HEK293 (cell line): Measurements from ENCODE around the gene SNRPB2.

Experiments used
- CTCF ChIA-PET: fragments of 350-600 bp; formaldehyde crosslinking; extraction: SDS; loops from one replicate; lab custom pipeline; 2021; ENCODE audit warnings: antibody characterized with exemption; lab: Yijun Ruan, JAX
- POLR2A ChIA-PET: fragments of 300-600 bp; formaldehyde crosslinking; extraction: SDS; loops from one replicate; lab custom pipeline; 2020; ENCODE audit warnings: antibody characterized with exemption, inconsistent platforms; lab: Yijun Ruan, JAX
- H3K27ac ChIP-seq: fragments of 200-500 bp; sonication (Bioruptor generic); 2 replicates; pipeline ENCODE4 v1.5.1; 2014; ENCODE audit warnings: low read depth, low read length, control low read depth, inconsistent platforms; ENCODE audit errors: extremely low read depth
- H3K36me3 ChIP-seq, 2 experiments: fragments of 200-500 bp in 1 of 2; sonication (Bioruptor generic) in 1 of 2; 1 replicate in 1 of 2; 2 replicates in 1 of 2; pipeline ENCODE4 v1.5.1; 2014 to 2017; ENCODE audit warnings: inconsistent platforms in 2 of 2, low read length in 2 of 2; ENCODE audit not compliant: control insufficient read depth in 2 of 2, insufficient read depth in 1 of 2
- H3K4me1 ChIP-seq: fragments of 200-500 bp; sonication (Bioruptor generic); 2 replicates; pipeline ENCODE4 v1.5.1; 2014; ENCODE audit warnings: mild to moderate bottlenecking, low read length, inconsistent platforms; ENCODE audit not compliant: control insufficient read depth, insufficient read depth
- H3K4me3 ChIP-seq: 2 replicates; pipeline ENCODE4 v1.5.1; 2011; ENCODE audit warnings: low read depth, mild to moderate bottlenecking, control low read depth, low read length, moderate library complexity
- H3K9me3 ChIP-seq: fragments of 200-500 bp; sonication (Bioruptor generic); 2 replicates; pipeline ENCODE4 v1.5.1; 2014; ENCODE audit warnings: low read depth, low read length, inconsistent platforms; ENCODE audit not compliant: control insufficient read depth, insufficient read depth
- BCL11A ChIP-seq: fragments of 450-650 bp; formaldehyde crosslinking; IDR thresholded peaks from 2 replicates; pipeline ENCODE4 v1.5.1; 2016; ENCODE audit warnings: low read depth, missing biosample characterization, missing genetic modification characterization
- KLF8 ChIP-seq: fragments of 450-650 bp; formaldehyde crosslinking; IDR thresholded peaks from 2 replicates; pipeline ENCODE4 v1.5.1; 2016; ENCODE audit warnings: missing biosample characterization, missing genetic modification characterization
- SCRT1 ChIP-seq: fragments of 450-650 bp; formaldehyde crosslinking; IDR thresholded peaks from 2 replicates; pipeline ENCODE4 v1.5.1; 2016; ENCODE audit warnings: missing biosample characterization, missing genetic modification characterization, borderline replicate concordance
- YY2 ChIP-seq: fragments of 450-650 bp; formaldehyde crosslinking; IDR thresholded peaks from 2 replicates; pipeline ENCODE4 v1.5.1; 2016; ENCODE audit warnings: missing biosample characterization, missing genetic modification characterization
- ZBTB20 ChIP-seq: fragments of 450-650 bp; formaldehyde crosslinking; IDR thresholded peaks from 2 replicates; pipeline ENCODE4 v1.5.1; 2016; ENCODE audit warnings: missing biosample characterization, missing genetic modification characterization
- ZFP3 ChIP-seq: fragments of 450-650 bp; formaldehyde crosslinking; IDR thresholded peaks from 2 replicates; pipeline ENCODE4 v1.5.1; 2016; ENCODE audit warnings: low read depth, missing biosample characterization, missing genetic modification characterization
- ZNF133 ChIP-seq: fragments of 450-650 bp; formaldehyde crosslinking; IDR thresholded peaks from 2 replicates; pipeline ENCODE4 v1.5.1; 2016; ENCODE audit warnings: missing biosample characterization, missing genetic modification characterization
- ZNF16 ChIP-seq: fragments of 450-650 bp; formaldehyde crosslinking; IDR thresholded peaks from 2 replicates; pipeline ENCODE4 v1.5.1; 2016; ENCODE audit warnings: low read depth, missing biosample characterization, missing genetic modification characterization
- ZNF174 ChIP-seq: fragments of 450-650 bp; formaldehyde crosslinking; IDR thresholded peaks from 2 replicates; pipeline ENCODE4 v1.5.0; 2017; ENCODE audit warnings: missing biosample characterization, mild to moderate bottlenecking, missing genetic modification characterization
- ZNF184 ChIP-seq: fragments of 450-650 bp; IDR thresholded peaks from 2 replicates; pipeline ENCODE4 v1.5.1; 2018; ENCODE audit warnings: missing biosample characterization, mild to moderate bottlenecking, missing genetic modification characterization
- ZNF19 ChIP-seq: fragments of 450-650 bp; formaldehyde crosslinking; IDR thresholded peaks from 2 replicates; pipeline ENCODE4; 2016; ENCODE audit warnings: missing biosample characterization, missing genetic modification characterization, low read depth
- ZNF2 ChIP-seq: fragments of 450-650 bp; formaldehyde crosslinking; IDR thresholded peaks from 2 replicates; pipeline ENCODE4 v1.5.1; 2016; ENCODE audit warnings: missing biosample characterization, missing genetic modification characterization
- ZNF335 ChIP-seq: fragments of 450-650 bp; formaldehyde crosslinking; conservative IDR thresholded peaks from 2 replicates; pipeline ENCODE4 v1.5.1; 2016; ENCODE audit warnings: missing biosample characterization, missing genetic modification characterization
- ZNF529 ChIP-seq: fragments of 450-650 bp; formaldehyde crosslinking; IDR thresholded peaks from 2 replicates; pipeline ENCODE4 v1.5.1; 2017; ENCODE audit warnings: missing genetic modification characterization, missing biosample characterization; ENCODE audit not compliant: insufficient replicate concordance
- ZNF596 ChIP-seq: fragments of 450-650 bp; IDR thresholded peaks from 2 replicates; pipeline ENCODE4 v1.5.0; 2018; ENCODE audit warnings: missing biosample characterization, mild to moderate bottlenecking, missing genetic modification characterization, moderate library complexity
- ZNF658 ChIP-seq: fragments of 450-650 bp; formaldehyde crosslinking; IDR thresholded peaks from 2 replicates; pipeline ENCODE4; 2016; ENCODE audit warnings: missing biosample characterization, missing genetic modification characterization
- ZNF777 ChIP-seq: fragments of 450-650 bp; formaldehyde crosslinking; IDR thresholded peaks from 2 replicates; pipeline ENCODE4 v1.5.1; 2017; ENCODE audit warnings: missing biosample characterization, missing genetic modification characterization, borderline replicate concordance
- ZNF830 ChIP-seq: fragments of 450-650 bp; IDR thresholded peaks from 2 replicates; pipeline ENCODE4 v1.5.0; 2018; ENCODE audit warnings: missing biosample characterization, missing genetic modification characterization, low read depth, mild to moderate bottlenecking, moderate library complexity
- ZSCAN23 ChIP-seq: fragments of 450-650 bp; formaldehyde crosslinking; IDR thresholded peaks from 2 replicates; pipeline ENCODE4 v1.5.1; 2016; ENCODE audit warnings: missing biosample characterization, missing genetic modification characterization
- TF ChIP-seq, protein P1 (sequence below): fragments of 450-650 bp; formaldehyde crosslinking; IDR thresholded peaks from 2 replicates; pipeline ENCODE4 v1.5.1; 2016; ENCODE audit warnings: missing biosample characterization, missing genetic modification characterization
- TF ChIP-seq, protein P2 (sequence below): fragments of 450-650 bp; formaldehyde crosslinking; IDR thresholded peaks from 2 replicates; pipeline ENCODE4 v1.5.1; 2016; ENCODE audit warnings: missing biosample characterization, missing genetic modification characterization
- TF ChIP-seq, protein P3 (sequence below): fragments of 450-650 bp; formaldehyde crosslinking; IDR thresholded peaks from 2 replicates; pipeline ENCODE4 v1.5.1; 2016; ENCODE audit warnings: missing biosample characterization, missing genetic modification characterization
- TF ChIP-seq, protein P4 (sequence below): fragments of 450-650 bp; formaldehyde crosslinking; IDR thresholded peaks from 2 replicates; pipeline ENCODE4 v1.5.1; 2016; ENCODE audit warnings: missing biosample characterization, missing genetic modification characterization
- TF ChIP-seq, protein P5 (sequence below): fragments of 450-650 bp; formaldehyde crosslinking; IDR thresholded peaks from 2 replicates; pipeline ENCODE4 v1.5.1; 2017; ENCODE audit warnings: missing biosample characterization, missing genetic modification characterization
- TF ChIP-seq, protein P6 (sequence below): fragments of 450-650 bp; formaldehyde crosslinking; IDR thresholded peaks from 2 replicates; pipeline ENCODE4 v1.5.1; 2016; ENCODE audit warnings: missing biosample characterization, missing genetic modification characterization

Gene SNRPB2

DNA sequence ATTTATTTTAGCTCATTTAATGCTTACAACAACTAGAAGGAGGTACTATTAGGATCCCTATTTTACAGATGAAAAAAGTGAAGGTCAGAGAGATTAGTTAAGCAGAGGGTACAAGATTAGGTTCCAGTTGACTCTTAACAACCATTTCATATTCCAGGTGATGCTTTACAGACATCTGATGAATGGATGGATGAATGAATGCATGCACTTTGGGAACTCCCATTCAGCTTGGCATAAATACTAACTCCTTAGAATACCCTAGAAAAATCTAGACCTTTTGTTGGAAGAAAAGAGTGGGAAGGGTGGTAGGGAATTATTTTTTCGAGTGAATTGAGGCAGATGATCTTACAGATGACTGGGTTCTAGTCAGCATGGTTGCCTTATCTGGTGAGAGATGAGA is 746 bp upstream of the SNRPB2 start:
- Histone ChIP-seq H3K4me3 (no peak overlapping the region), H3K27ac (no peak overlapping the region), H3K36me3 (peaks cover 0 to 21% of the 10 kb centered on the region in 2 experiments; a peak in 1 of 3 replicates), H3K4me1 (peaks cover 5% of the 10 kb centered on the region; the same call in 1 of the 2 replicates), H3K9me3 (no peaks in the 10 kb centered on the region)
- TF ChIP-seq ZBTB20 (tag by site-specific recombination) (no peak), ZNF16 (tag by site-specific recombination) (no peak), ZNF596 (tag by site-specific recombination) (no peak), ZNF133 (no peak), ZNF658 (tag by site-specific recombination) (no peak)
- TF ChIP-seq, protein P1, sequence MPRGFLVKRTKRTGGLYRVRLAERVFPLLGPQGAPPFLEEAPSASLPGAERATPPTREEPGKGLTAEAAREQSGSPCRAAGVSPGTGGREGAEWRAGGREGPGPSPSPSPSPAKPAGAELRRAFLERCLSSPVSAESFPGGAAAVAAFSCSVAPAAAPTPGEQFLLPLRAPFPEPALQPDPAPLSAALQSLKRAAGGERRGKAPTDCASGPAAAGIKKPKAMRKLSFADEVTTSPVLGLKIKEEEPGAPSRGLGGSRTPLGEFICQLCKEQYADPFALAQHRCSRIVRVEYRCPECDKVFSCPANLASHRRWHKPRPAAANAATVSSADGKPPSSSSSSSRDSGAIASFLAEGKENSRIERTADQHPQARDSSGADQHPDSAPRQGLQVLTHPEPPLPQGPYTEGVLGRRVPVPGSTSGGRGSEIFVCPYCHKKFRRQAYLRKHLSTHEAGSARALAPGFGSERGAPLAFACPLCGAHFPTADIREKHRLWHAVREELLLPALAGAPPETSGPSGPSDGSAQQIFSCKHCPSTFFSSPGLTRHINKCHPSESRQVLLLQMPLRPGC: no peak
- POLR2A ChIA-PET: no interaction called here
- CTCF ChIA-PET: interaction anchor here (0.6 to 1.4 kb wide), 2 partner anchors 32 to 93 kb away, joined by 3 to 8 read pairs; no protein-coding TSS in a partner anchor

DNA sequence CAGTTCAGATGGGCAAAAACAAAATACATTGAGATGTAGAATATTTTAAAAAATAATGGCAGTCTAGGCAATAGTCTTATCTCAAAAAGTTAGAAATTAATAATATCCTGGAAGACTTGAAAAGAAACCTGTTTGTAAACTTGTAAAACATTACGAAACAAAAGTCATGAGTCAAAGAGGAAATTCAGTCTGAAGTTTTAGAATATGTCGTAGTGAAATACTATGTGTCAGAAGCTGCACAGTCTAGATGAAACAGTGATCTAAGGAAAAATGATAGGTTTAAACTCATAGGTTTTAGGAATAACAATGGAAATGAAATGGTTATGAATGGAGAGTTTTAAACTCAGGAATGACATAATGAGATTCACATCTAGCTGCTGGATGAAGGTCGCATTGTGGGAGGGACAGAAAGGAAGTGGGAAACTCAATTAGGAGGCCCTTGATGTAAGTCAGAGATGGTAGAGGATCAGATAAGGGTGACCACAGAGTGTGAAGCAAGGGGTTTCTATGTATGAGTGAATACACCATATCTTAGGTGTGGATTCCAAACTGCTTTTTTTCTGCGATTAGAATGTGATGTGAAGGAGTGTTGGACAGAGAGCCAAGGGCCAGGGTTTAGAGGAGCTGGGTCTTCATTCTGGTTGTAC is 2.8 kb downstream of the SNRPB2 start:
- peaks cover 5% of the 10 kb centered on the region; the same call in 1 of the 2 replicates for H3K4me1 ChIP-seq
- ChIA-PET POLR2A (no interaction called here), CTCF (no interaction called here)
- peaks cover 7 to 56% of the 10 kb centered on the region in 2 experiments for H3K36me3 ChIP-seq
- H3K9me3 ChIP-seq: no peaks in the 10 kb centered on the region
- TF ChIP-seq ZNF2 (tag by site-specific recombination): no peak
- no peak for TF ChIP-seq ZNF830 (tag by site-specific recombination)
- TF ChIP-seq ZSCAN23: no peak
- no peak for TF ChIP-seq ZNF335
- no peak for TF ChIP-seq BCL11A
- TF ChIP-seq, protein P2, sequence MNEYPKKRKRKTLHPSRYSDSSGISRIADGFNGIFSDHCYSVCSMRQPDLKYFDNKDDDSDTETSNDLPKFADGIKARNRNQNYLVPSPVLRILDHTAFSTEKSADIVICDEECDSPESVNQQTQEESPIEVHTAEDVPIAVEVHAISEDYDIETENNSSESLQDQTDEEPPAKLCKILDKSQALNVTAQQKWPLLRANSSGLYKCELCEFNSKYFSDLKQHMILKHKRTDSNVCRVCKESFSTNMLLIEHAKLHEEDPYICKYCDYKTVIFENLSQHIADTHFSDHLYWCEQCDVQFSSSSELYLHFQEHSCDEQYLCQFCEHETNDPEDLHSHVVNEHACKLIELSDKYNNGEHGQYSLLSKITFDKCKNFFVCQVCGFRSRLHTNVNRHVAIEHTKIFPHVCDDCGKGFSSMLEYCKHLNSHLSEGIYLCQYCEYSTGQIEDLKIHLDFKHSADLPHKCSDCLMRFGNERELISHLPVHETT (tag by site-specific recombination): no peak
- no peak for TF ChIP-seq ZNF19 (tag by site-specific recombination)
- no peak for TF ChIP-seq SCRT1 (tag by site-specific recombination)
- TF ChIP-seq, protein P3, sequence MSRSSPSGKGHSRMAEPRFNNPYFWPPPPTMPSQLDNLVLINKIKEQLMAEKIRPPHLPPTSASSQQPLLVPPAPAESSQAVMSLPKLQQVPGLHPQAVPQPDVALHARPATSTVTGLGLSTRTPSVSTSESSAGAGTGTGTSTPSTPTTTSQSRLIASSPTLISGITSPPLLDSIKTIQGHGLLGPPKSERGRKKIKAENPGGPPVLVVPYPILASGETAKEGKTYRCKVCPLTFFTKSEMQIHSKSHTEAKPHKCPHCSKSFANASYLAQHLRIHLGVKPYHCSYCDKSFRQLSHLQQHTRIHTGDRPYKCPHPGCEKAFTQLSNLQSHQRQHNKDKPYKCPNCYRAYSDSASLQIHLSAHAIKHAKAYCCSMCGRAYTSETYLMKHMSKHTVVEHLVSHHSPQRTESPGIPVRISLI: no peak
- TF ChIP-seq ZFP3: no peak
- TF ChIP-seq, protein P4, sequence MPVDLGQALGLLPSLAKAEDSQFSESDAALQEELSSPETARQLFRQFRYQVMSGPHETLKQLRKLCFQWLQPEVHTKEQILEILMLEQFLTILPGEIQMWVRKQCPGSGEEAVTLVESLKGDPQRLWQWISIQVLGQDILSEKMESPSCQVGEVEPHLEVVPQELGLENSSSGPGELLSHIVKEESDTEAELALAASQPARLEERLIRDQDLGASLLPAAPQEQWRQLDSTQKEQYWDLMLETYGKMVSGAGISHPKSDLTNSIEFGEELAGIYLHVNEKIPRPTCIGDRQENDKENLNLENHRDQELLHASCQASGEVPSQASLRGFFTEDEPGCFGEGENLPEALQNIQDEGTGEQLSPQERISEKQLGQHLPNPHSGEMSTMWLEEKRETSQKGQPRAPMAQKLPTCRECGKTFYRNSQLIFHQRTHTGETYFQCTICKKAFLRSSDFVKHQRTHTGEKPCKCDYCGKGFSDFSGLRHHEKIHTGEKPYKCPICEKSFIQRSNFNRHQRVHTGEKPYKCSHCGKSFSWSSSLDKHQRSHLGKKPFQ: no peak
- no peak for TF ChIP-seq YY2
- no peak for TF ChIP-seq ZNF174 (tag by site-specific recombination)
- TF ChIP-seq ZNF184 (tag by site-specific recombination): no peak
- TF ChIP-seq ZNF529 (tag by site-specific recombination): no peak
- TF ChIP-seq, protein P5, sequence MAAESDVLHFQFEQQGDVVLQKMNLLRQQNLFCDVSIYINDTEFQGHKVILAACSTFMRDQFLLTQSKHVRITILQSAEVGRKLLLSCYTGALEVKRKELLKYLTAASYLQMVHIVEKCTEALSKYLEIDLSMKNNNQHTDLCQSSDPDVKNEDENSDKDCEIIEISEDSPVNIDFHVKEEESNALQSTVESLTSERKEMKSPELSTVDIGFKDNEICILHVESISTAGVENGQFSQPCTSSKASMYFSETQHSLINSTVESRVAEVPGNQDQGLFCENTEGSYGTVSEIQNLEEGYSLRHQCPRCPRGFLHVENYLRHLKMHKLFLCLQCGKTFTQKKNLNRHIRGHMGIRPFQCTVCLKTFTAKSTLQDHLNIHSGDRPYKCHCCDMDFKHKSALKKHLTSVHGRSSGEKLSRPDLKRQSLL (tag by site-specific recombination): no peak
- TF ChIP-seq KLF8 (tag by site-specific recombination): no peak
- no peak for TF ChIP-seq ZNF777 (tag by site-specific recombination)
- TF ChIP-seq, protein P6, sequence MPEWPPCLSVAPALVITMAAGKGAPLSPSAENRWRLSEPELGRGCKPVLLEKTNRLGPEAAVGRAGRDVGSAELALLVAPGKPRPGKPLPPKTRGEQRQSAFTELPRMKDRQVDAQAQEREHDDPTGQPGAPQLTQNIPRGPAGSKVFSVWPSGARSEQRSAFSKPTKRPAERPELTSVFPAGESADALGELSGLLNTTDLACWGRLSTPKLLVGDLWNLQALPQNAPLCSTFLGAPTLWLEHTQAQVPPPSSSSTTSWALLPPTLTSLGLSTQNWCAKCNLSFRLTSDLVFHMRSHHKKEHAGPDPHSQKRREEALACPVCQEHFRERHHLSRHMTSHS (tag by site-specific recombination): no peak
- no peak overlapping the region for H3K27ac ChIP-seq
- no peak overlapping the region for H3K4me3 ChIP-seq
